Subcutaneous abdominal adipose tissue (tissue), 5 donors: Measurements from ENCODE around the gene TMEM186.
"Not testable (repeated sequence)": the region's sequence is repeated elsewhere in the genome, so short reads cannot be mapped to it uniquely, and the experiment has no call there.

Experiments
- H3K27ac ChIP-seq: one replicate; pipeline ENCODE4 v1.7.0; 2013; ENCODE audit warnings: low read depth, mild to moderate bottlenecking, inconsistent platforms, low read length, moderate library complexity
- H3K27me3 ChIP-seq, 5 donors: one replicate each; pipeline ENCODE4 v1.7.0; 2013; ENCODE audit warnings: low read length in 5 of 5, inconsistent platforms in 1 of 5; ENCODE audit not compliant: control insufficient read depth in 5 of 5, insufficient read depth in 4 of 5
- H3K36me3 ChIP-seq, 5 donors: one replicate each; pipeline ENCODE4 v1.7.0; 2013; ENCODE audit warnings: low read length in 5 of 5; ENCODE audit not compliant: control insufficient read depth in 5 of 5, insufficient read depth in 5 of 5
- H3K4me1 ChIP-seq, 5 donors: one replicate each; pipeline ENCODE4 v1.7.0; 2013; ENCODE audit warnings: low read length in 5 of 5, mild to moderate bottlenecking in 3 of 5, moderate library complexity in 1 of 5; ENCODE audit not compliant: control insufficient read depth in 5 of 5, insufficient read depth in 5 of 5
- H3K4me3 ChIP-seq, 5 donors: one replicate each; pipeline ENCODE4 v1.7.0; 2013; ENCODE audit warnings: low read length in 5 of 5, low read depth in 1 of 5
- H3K9ac ChIP-seq, 5 donors: one replicate each; pipeline ENCODE4 v1.7.0; 2013; ENCODE audit warnings: low read length in 5 of 5, mild to moderate bottlenecking in 4 of 5, moderate library complexity in 3 of 5
- H3K9me3 ChIP-seq, 5 donors: one replicate each; pipeline ENCODE4 v1.7.0; 2013; ENCODE audit warnings: low read length in 5 of 5; ENCODE audit not compliant: control insufficient read depth in 5 of 5
- donor health status: healthy.
- donor health status: healthy.
- donor health status: healthy.
- donor health status: healthy.
- donor health status: healthy.

The TMEM186 gene, protein sequence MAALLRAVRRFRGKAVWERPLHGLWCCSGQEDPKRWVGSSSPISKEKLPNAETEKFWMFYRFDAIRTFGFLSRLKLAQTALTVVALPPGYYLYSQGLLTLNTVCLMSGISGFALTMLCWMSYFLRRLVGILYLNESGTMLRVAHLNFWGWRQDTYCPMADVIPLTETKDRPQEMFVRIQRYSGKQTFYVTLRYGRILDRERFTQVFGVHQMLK

DNA sequence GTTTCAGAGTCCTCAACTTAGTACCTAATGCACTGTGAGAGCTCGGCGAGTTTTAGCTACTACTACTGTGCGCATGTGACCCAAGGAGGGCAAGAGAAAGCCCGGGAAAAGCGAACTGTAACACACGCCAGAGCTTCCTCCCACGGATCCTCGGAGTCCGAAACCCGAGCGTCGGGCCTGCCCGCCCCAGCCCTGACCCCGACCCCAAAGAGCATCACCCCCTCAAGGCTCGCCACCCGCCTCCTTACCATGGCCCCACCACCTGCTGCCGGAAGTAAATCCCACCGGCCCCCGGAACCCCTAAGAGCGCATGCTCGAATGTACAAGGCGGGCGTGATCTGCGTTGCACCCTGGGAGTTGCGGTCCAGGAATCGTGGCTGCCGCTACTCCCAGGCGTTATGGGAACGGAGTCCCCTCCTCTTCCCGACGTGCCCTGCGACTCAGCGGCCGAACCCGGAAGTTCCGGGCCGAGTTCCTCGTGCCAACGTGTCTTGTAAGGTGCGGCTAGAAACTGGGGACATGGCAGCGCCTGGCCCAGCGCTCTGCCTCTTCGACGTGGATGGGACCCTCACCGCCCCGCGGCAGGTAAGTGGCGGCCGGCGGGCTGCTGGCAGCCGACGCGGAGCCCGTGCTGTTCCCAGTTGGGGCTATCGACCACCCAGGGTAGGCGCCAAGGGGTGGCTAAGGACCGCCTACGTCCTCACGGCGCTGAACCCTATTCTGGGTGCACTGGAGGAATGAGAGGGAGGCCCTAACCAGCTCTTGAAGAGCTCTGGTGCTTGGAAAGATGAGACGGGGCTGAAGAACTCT lies at the start of gene TMEM186, which contains the start of gene PMM2:
Gene TMEM186, minus strand, starts transcription at position 276 of the 810 bp plus-strand sequence. Its CDS starts 25 bp downstream, at position 251.
Gene PMM2, plus strand, starts transcription at position 476 of the 810 bp plus-strand sequence. Its CDS starts 44 bp downstream, at position 520.
- Histone ChIP-seq H3K9ac (peak within 1 kb of the TSS; percentile 94 to 99 (median 98)), H3K4me1 (peaks cover 9 to 37% (median 32%) of the 10 kb centered on the region in 5 donors), H3K9me3 (no peaks in the 10 kb centered on the region), H3K36me3 (peaks cover 6 to 10% (median 9%) of the 10 kb centered on the region in 5 donors), H3K4me3 (peak within 1 kb of the TSS; percentile 90 to 99 (median 95)), H3K27ac (peak within 1 kb of the TSS; percentile 96), H3K27me3 (peaks cover 0 to 2% (median 0%) of the 10 kb centered on the region in 5 donors)

DNA sequence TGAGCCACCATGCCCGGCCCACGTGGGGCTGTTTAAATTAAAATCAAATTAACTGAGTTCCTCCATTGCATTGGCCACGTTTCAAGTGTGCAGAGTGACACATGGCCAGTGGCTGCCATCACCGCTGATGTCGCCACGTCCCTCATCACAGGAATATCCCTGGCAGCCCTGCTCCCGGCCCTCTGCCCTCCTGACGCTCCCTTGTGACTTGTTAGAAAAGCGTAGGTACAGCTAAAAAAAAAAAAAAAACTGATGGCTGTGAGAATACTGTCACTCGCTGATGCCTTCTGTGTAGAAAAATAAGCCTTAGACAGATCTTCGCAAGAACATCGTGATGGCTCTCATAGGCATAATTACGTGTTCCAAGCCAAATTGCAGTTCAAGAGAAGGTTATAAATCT lies 49.7 kb upstream of the TMEM186 start:
- Histone ChIP-seq H3K27ac (no peak overlapping the region), H3K27me3 (no peaks in the 10 kb centered on the region), H3K9me3 (no peaks in the 10 kb centered on the region), H3K4me1 (peaks cover 9 to 29% (median 22%) of the 10 kb centered on the region in 5 donors), H3K36me3 (peaks cover 0 to 37% (median 26%) of the 10 kb centered on the region in 5 donors), H3K4me3 (no peak overlapping the region), H3K9ac (no peak overlapping the region)

DNA sequence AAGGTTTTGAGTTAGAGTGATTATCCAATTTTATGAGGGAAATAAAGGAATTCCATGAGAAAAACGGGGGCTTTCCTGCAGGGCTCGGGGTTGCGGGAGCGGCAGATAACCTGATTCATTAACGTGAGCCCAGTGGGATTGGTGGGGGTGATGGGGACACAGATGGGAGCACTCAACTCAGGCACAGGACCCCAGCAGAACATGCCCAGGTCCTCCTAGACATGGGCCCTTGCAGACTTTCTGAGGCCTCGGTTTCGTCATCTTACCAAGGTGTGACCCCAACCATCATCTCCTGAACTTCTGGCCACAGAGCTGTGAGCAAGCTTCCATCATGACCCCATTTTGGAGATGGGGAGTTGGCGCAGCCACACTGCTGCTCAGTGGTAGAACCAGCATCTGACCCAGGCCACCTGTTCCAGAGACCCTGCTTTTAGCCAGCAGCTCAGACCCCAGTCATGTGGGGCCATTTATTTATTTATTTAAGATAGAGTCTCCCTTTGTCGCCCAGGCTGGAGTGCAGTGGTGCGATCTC lies 49.0 kb upstream of the TMEM186 start:
- H3K4me3 ChIP-seq: no peak overlapping the region
- no peak overlapping the region for H3K27ac ChIP-seq
- H3K4me1 ChIP-seq: peaks cover 9 to 26% (median 24%) of the 10 kb centered on the region in 5 donors
- no peak overlapping the region for H3K9ac ChIP-seq
- H3K27me3 ChIP-seq: no peaks in the 10 kb centered on the region
- peaks cover 0 to 34% (median 26%) of the 10 kb centered on the region in 5 donors for H3K36me3 ChIP-seq
- no peaks in the 10 kb centered on the region for H3K9me3 ChIP-seq

DNA sequence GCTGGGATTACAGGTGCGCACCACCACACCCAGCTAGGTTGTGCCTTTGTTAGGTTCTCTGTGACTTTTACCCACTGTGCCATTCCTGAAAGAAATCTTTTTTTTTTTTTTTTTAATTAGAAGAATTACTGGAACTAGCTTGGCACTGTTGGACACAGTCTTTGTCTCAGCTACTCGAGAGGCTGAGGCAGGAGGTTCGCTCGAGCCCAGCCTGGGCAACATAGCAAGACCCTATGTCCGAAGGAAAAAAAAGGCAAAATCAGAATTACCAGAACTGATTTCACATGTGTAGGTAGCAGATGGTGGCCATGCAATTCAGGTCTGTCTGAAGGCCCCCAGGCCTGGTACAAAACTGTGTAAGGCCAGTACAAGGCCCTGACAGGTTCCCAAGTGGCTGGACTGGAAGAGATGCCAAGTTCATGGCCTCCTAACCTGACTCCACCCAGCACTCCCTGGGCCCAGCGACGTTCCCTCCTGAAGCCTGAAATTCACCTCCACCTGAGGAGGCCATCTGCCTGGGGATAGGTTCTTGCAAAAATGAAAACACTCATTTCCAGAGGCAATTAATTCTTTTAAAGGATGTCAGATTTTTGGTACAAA lies 48.4 kb upstream of the TMEM186 start:
- no peak overlapping the region for H3K4me3 ChIP-seq
- H3K36me3 ChIP-seq: peaks cover 0 to 33% (median 26%) of the 10 kb centered on the region in 5 donors
- no peaks in the 10 kb centered on the region for H3K27me3 ChIP-seq
- H3K27ac ChIP-seq: no peak overlapping the region
- H3K4me1 ChIP-seq: peaks cover 9 to 24% (median 21%) of the 10 kb centered on the region in 5 donors
- H3K9ac ChIP-seq: peak overlapping the region in 1 of 5 donors; percentile 45
- H3K9me3 ChIP-seq: no peaks in the 10 kb centered on the region

DNA sequence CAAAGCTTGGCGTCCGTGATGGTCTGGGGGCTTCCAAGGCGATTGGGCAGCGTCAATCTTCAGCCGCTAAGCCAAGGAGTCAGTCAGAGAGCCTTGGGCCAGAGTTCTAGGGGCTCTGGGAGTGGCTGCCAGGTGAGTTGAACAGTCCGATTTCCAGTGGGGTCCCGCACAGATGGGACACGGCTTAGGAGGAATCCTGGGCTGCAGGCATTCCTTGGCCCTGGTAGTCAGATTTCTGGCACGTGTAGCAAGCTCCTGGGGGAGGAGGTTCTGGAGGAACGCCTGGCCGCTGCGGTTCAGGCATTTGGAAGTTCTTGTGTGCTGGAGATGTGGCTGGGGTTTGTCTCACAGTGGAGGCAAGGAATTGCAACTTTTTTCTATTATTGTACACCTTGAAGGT lies 45.9 kb upstream of the TMEM186 start:
- H3K4me3 ChIP-seq, H3K4me1 ChIP-seq, H3K27me3 ChIP-seq, H3K9me3 ChIP-seq, H3K9ac ChIP-seq, H3K27ac ChIP-seq: not testable (repeated sequence)
- H3K36me3 ChIP-seq: peaks cover 0 to 14% (median 8%) of the 10 kb centered on the region in 5 donors

DNA sequence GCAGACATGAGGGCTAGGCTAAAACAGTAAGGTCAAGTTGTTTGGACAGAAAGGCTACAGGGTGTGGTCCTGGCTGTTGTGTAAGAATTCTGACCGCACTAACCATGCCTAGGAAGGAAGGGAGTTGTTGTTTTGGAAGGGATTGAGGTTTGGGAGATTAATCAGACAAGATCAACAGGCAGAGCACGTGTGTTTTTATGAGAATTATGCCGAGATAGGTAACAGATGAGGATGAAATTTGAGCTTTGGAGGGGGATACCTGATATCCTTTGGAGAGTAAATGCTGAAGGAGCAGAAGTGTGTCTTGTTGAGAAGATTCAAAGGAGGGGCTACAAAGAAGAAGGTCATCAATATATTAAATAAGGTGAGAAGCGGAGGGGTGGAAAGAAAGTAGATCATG lies 44.6 kb upstream of the TMEM186 start:
- H3K27ac ChIP-seq, H3K9ac ChIP-seq, H3K4me3 ChIP-seq, H3K27me3 ChIP-seq, H3K36me3 ChIP-seq, H3K9me3 ChIP-seq, H3K4me1 ChIP-seq: not testable (repeated sequence)

DNA sequence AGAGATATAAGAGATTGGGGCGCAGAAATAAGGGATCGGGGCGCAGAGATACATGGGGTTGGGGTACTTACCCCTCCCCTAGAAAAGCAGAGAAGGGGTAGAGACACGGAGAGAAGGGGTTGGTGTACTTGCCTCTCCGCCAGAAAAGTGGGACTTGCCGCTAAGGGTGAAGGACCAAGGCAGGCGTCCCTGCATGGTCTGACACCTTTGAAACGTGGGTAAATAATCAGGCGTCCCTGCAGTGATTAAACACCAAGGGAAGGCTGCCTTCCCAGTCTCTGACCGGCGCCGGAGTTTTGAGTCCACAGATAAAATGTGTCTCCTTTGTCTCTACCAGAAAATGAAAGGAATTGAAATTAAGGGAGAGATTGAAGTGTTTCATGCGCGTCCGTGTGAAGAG lies 40.2 kb upstream of the TMEM186 start:
- not testable (repeated sequence) for H3K36me3 ChIP-seq, H3K27ac ChIP-seq, H3K27me3 ChIP-seq, H3K4me3 ChIP-seq, H3K9ac ChIP-seq, H3K9me3 ChIP-seq, H3K4me1 ChIP-seq

DNA sequence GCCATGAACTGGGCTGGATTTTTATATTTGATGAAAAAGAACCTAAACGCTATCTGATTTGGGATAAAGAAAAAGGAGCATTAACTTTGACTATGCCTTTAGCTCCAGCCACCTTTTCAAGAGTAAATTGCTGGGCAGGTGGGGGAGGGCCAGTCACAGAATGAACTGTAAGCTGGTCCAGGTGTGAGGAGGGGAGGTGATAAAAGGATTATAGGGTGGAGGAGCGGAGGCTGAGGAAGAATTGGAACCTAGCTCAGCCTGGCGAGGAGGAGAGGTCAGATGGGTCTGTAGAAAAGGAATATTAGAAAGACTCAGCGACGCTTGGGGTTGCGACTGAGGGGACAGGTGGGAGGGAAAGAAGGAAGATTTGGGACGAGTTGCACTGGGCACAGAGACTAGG lies 39.4 kb upstream of the TMEM186 start:
- H3K4me1 ChIP-seq, H3K4me3 ChIP-seq, H3K9me3 ChIP-seq, H3K27me3 ChIP-seq, H3K27ac ChIP-seq, H3K9ac ChIP-seq: not testable (repeated sequence)
- H3K36me3 ChIP-seq: peaks cover 0 to 11% (median 8%) of the 10 kb centered on the region in 5 donors

DNA sequence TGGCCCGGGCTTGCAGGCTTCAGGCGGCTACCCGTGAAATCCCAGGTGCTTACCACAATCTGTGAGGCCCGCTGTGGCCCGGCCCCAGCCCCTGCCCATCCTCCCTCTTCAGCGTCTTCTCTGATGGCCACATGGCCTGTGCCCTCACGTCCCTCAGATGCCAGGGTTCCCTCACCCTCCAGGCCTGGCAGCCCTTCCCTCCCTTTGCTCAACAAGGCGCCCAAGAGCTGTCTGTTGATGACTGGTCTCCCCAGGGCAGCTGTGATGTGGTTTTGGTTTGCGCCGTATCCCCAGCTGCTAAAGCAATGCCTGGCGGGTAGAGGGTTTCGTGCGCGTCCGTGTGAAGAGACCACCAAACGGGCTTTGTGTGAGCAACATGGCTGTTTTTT lies 35.3 kb upstream of the TMEM186 start:
- no peaks in the 10 kb centered on the region for H3K9me3 ChIP-seq
- H3K4me1 ChIP-seq: peaks cover 0 to 8% (median 1%) of the 10 kb centered on the region in 5 donors
- H3K9ac ChIP-seq: no peak overlapping the region
- no peak overlapping the region for H3K27ac ChIP-seq
- H3K36me3 ChIP-seq: peaks cover 0 to 44% (median 31%) of the 10 kb centered on the region in 5 donors
- no peaks in the 10 kb centered on the region for H3K27me3 ChIP-seq
- H3K4me3 ChIP-seq: no peak overlapping the region
